ENCODE data around the gene FAM229A. TPM values are rescaled to one million over a fixed set of nuclear protein-coding genes. Genes with fewer than 3 reads are reported as not detected.

Gene FAM229A
- total RNA-seq, 1 donor from 2014 or later = 7.9 TPM

DNA sequence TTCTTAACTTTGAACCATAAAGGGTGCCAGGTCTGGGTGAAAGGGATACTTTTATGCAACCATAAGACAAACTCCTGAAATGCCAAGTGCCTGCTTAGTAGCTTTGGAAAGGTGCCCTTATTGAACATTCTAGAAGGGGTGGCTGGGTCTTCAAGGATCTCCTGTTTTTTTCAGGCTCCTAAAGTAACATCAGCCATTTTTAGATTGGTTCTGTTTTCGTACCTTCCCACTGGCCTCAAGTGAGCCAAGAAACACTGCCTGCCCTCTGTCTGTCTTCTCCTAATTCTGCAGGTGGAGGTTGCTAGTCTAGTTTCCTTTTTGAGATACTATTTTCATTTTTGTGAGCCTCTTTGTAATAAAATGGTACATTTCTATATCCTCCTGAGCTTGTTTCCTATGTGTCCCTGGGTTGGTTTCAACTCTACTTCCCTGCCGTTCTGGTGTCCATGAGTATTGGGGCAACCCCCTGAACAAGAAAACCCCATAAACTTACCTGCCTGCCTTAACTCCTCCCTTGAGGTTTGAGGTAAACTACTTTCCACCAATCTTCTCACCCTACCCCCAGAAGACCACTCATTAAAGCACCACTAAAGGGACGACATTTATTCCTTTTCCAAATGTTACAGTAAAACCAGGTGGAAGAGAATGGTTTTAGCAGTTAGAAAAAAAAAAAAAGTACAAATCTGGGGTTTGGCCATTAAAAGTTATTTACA is 28.9 kb downstream of the FAM229A start:
- intact Hi-C loops (cut with micrococcal nuclease) = no loop called here

DNA sequence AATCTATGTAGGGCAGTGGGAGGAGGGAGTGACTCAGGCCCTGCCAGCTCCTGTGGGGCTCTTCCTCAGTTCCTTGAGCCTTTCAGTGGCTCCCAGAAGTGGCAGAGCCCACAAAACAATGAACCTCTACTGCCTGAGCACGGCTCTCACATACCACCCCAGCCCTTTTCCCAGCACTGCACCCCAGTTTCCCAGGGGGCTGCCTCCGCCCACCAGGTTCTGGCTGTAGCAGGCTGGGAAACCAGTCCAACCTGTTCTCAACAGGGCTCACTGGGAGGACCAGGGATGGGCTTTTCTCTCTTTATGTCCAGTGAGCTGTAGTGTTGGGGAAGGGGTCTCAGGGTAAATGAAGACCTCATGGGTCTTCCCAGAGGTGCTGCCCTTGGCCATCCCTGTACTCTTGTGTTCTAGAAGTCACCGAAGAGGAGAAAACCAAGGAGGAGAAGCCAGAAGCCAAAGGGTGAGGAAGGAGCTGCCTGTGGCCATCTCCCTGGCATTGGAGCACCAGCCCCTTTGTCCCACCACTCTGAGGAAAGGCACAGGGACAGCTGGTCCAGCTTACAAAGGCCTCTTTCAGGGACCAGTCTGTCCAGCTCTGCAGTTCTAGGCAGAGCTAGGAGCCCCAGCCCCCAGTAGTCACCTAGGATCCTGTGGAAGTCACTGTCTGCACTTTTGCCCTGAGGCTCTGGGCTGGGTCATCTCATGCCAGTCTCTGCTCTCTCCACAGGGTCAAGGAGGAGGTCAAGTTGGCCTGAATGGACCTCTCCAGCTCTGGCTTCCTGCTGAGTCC is 29.8 kb downstream of the FAM229A start:
- intact Hi-C loops (cut with micrococcal nuclease) = no loop called here

DNA sequence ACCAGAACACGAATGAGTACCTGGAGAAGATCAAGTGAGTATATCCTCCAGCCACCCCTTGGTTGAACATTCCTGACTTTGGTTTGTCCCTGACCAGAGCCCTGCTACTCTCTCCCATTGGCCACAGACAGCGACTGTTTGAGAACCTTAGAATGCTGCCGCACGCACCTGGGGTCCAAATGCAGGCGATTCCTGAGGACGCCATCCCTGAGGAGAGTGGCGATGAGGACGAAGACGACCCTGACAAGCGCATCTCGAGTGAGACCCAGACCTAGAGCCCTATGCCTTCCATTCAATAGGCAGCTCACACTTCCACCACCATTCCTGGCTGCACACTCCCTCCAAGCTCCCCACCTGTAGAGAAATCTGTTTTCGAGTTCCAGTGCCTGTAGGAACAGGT is 30.7 kb downstream of the FAM229A start:
- intact Hi-C loops (cut with micrococcal nuclease) = no loop called here

DNA sequence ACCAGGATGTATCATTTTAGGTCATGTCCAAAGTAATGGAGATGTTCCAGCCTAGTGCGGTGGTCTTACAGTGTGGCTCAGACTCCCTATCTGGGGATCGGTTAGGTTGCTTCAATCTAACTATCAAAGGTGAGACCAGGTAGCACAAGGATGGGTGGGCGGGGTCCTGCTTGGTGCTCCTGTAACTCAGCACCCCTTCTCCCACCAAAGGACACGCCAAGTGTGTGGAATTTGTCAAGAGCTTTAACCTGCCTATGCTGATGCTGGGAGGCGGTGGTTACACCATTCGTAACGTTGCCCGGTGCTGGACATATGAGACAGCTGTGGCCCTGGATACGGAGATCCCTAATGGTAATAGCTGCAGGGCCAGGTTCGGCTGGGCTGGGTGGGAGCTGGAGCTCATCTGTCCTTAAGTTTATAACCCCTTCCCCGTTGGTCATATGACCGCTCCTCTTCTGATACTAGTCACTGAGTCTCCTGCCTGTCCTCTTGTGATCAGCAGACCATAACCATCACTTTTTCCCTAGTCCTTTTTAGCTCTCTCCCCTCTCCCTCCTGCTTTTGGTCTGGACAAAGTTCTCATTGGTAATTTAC is 31.6 kb downstream of the FAM229A start:
- intact Hi-C loops (cut with micrococcal nuclease) = no loop called here

DNA sequence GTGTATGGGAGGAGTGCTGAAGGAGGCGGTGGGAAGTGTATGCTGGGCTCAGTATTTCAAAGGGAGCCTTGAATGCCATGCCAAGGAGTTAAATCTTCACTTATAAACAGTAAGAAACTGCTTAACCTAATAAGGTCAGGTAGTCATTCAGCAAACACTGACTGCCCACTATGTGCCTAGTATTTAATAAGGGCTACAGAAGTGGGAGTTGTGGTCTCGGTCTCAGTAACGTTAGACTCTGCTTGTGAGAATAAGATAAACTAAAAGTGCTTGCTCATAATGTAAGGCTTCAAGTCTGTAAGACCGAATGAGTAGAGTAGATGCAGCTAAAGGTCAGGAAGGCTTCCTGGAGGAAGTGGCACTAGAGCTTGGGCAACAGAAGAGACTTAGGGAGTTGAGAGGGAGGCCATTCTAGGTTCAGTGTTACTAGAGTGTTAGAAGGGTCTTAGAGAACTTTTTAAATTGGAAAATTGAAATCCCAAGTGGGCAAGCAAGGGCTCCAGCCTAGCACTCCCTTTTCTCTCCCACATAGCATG is 32.3 kb downstream of the FAM229A start:
- intact Hi-C loops (cut with micrococcal nuclease) = no loop called here

- intact Hi-C loops (cut with micrococcal nuclease) = no loop called here
These were observed 35.1 kb downstream of the FAM229A start for GRCh38 chr1:32327204-32327603.

- intact Hi-C loops (cut with micrococcal nuclease) = no loop called here
These were observed 40.5 kb downstream of the FAM229A start for GRCh38 chr1:32321712-32322291.

DNA sequence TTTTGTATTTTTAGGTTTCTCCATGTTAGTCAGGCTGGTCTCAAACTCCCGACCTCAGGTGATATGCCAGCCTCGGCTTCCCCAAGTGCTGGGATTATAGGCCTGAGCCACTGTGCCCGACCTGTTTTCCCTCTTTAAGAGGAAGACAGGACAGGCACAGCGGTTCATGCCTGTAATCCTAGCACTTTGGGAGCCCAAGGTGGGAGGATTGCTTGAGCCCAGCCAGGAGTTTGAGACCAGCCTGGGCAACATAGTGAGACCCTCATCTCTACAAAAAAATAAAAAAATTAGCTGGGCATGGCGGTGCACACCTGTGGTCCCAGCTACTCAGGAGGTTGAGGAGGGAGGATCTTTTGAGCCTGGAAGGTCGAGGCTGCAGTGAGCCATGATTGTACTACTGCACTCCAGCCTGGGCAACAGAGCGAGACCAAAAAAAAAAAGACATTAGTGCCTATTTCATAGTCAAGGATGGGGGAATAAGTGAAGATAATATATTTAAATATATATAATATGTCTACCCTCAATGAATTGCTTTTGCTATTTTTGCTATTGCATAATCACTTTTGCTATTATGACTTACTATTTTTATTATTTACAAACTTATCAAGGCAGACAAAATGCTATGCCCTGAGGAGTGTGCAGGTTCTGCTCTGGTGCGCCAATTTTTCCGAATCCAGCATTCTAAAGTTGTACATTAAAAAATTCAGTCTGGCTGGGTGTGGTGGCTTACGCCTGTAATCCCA is 44.0 kb downstream of the FAM229A start:
- intact Hi-C loops (cut with micrococcal nuclease) = no loop called here

DNA sequence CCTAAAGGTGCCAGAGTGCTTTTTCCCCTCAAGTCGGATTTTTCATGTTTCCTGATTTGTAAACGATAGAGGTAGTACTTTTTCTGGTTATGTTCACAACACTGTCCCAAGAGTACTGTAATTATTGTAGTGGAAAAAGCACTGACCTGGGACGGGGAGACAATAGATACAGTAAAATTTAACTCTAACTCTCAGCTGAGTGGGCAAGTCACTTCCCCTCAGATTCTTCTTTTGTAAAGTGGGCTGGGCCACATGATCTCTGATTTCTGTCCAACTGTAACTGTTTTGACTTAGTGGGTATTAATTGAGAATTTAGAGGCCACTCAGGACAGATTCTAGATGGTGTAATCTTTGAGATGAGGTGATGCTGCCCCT is 45.4 kb downstream of the FAM229A start:
- intact Hi-C loops (cut with micrococcal nuclease) = no loop called here

DNA sequence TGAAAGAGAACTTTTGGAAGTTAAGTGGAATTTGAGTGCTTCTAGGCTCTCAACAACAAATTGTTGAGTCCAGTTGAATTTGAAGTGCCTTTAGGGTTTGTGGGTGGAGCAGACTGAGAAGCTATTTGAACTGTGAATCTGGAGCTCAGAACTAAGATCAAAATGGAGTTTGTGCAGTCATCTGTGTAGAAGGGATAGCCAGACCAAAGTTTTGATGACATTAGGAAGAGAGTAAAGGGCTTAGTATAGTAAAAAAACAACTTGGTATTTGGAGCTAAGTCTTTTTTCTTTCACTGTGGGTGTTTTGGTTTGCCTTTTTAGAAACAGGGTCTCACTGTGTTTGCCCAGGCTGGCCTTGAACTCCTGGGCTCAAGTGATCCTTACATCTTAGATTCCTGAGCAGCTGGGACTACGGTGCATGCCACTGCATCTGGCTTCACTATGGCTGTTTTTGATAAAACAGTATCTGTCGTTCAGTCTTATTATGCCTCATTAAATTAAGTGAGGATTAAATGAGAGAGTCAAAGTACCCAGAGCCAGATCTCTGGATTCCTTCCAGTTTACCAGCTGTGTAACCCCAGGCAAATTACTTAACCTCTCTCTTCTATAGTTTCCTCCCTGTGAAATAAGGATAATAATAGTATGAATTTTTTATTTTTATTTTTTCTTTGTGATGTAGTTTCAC is 50.4 kb downstream of the FAM229A start:
- intact Hi-C loops (cut with micrococcal nuclease) = no loop called here

Other genes with a start within 250 kb of the FAM229A start
- gene TXLNA, start 182.8 kb downstream of the FAM229A start, total RNA-seq = 79.4 and 79.8 TPM in 2 replicates
- 34.3 and 35.5 TPM in 2 replicates for gene CCDC28B, start 161.9 kb downstream of the FAM229A start, total RNA-seq
- gene IQCC, start 156.8 kb downstream of the FAM229A start, total RNA-seq = 4.3 and 5.3 TPM in 2 replicates
- gene DCDC2B, start 153.4 kb downstream of the FAM229A start, total RNA-seq = not detected in 2 replicates
- gene TMEM234, start 140.1 kb downstream of the FAM229A start, total RNA-seq = 13.7 and 17.5 TPM in 2 replicates
- gene EIF3I, start 140.1 kb downstream of the FAM229A start, total RNA-seq = 203 and 215 TPM in 2 replicates
- 0.34 and 0.52 TPM in 2 replicates for gene FAM167B, start 115.3 kb downstream of the FAM229A start, total RNA-seq
- 413 and 422 TPM in 2 replicates for gene LCK, start 111.2 kb downstream of the FAM229A start, total RNA-seq
- 202 and 216 TPM in 2 replicates for gene HDAC1, start 70.4 kb downstream of the FAM229A start, total RNA-seq
- gene MARCKSL1, start 26.3 kb downstream of the FAM229A start, total RNA-seq = 24.6 and 28.4 TPM in 2 replicates
- 0.64 and 1.7 TPM in 2 replicates for gene TSSK3, start 54 bp upstream of the FAM229A start, total RNA-seq
- gene BSDC1, start 32.0 kb upstream of the FAM229A start, total RNA-seq = 48.3 and 49.9 TPM in 2 replicates
- gene ZBTB8B, start 102.6 kb upstream of the FAM229A start, total RNA-seq = not detected in 2 replicates
- gene ZBTB8A, start 176.9 kb upstream of the FAM229A start, total RNA-seq = 0.39 and 0.64 TPM in 2 replicates

Measured in T-helper 2 cell treated with Interferon-gamma antibody and Interleukin-4, amounts not matched to agents 100 ng/mL and 5 ng/mL, for 36 hours (primary cell).